GM21529 (cell line): ENCODE measurements around the gene ENTHD1.

ENCODE experiments used
- ATAC-seq: cut with Tn5 transposase; IDR thresholded peaks from one replicate; pipeline ENCODE4 v1.9.1; 2021; ENCODE audit not compliant: unreplicated experiment

The ENTHD1 gene

DNA sequence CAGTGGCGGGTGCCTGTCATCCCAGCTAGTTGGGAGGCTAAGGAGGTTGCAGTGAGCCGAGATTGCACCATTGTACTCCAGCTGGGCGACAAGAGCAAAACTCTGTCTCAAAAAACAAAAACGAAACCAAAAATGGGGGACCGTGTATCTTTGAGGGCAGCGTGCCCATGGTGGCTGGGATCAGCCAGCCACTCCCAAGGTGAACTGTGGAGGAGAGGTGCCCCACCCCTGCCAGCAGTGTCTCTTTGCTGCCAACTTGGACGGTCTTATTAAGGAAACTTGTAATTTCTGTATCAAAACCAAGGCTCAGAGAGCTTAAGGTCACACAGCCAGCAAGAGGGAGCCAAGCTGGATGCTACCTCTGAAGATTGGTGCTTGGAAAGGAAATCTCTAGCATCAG lies 175.4 kb downstream of the ENTHD1 start:
- no peak for ATAC-seq

DNA sequence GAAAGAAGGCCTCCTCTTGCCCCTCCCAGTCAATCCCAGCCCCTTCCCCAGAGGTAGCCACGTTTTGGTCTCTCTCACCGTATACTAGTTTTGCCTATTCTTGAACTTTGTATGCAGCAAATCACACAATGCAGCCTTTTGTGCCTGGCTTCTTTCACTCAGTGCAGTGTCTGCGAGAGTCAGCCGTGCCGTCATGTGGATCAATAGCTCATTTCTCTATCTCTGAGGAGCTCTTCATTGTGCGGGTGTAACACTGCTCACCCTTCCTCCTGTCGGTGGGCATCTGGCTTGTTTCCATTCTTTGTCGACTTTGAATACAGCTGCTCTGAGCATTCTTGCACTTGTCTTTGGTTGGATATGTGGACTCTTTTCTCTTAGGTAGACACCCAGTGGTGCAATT lies 176.5 kb downstream of the ENTHD1 start:
- no peak for ATAC-seq

DNA sequence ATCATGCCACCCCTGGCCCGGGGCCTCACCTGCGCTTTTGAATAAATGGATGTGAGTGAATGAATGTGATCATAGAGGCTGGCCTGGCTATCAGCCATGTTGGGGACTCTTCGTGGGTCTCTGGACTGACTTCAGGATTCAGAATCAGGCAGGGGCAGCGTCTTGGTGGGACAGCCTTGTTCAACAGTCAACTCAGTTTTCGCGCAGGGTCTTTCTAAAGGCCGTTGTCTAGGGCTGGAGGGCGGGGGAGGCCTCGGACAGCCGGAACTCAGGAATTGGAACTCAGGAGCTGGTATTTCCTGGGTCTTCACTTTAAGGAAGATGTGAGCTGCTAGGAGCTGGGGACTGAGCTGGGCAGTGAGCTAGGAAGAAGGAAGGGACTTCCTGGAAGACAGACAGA lies 177.0 kb downstream of the ENTHD1 start:
- no peak for ATAC-seq

DNA sequence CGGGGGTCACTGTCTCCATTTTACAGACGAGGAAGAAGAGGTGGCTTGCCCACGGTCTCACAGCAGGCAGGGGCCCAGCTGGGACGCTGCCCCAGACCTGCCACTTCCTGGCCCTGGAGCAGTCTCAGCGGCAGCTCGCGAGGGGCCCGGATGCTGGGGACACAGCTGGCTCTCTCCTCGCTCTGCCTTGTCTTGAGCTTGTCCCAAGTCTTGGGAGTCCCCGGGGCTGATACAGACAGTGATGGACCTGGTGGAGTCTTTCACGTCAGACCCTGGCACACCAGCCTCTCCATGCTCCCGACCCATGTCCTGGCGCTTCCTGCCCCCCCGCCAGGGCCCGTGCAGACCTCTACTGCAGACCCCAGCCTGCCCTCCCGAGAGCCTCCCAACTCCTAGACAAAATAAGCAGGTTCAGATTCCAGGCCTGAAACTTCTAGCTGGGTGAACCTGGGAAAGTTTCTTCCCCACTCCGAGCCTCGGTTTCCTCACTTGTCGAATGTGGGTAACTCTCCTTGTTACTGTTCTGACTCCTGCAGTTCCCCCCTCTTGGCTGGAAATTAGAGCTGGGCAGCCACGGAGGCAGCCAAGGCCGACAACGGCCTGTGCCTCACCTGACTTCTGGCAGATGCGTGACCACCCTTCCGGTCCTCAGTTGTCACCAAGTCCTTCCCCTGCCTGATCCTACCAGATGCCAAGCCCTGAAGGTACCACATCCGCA lies 177.6 kb downstream of the ENTHD1 start:
- ATAC-seq = no peak

DNA sequence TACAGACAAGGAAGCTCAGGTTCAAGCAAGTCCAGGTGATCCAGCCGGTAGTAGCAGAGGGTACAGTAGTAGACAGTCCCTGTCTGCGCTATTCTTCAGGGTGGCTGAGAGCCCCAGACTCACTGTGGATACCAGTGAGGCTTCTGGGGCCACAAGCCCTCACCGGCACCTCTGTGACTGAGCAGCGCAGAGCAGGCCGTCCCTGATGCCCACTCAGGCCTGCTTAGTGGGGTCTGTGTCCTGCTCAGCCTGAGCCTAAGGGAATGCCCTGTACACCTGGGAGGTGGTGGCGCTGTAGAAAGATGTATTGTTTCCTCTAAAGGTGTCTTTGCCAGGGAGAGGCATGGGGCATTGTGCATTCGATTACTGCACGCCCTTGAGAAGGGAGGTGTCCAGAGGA lies 179.2 kb downstream of the ENTHD1 start:
- no peak for ATAC-seq

DNA sequence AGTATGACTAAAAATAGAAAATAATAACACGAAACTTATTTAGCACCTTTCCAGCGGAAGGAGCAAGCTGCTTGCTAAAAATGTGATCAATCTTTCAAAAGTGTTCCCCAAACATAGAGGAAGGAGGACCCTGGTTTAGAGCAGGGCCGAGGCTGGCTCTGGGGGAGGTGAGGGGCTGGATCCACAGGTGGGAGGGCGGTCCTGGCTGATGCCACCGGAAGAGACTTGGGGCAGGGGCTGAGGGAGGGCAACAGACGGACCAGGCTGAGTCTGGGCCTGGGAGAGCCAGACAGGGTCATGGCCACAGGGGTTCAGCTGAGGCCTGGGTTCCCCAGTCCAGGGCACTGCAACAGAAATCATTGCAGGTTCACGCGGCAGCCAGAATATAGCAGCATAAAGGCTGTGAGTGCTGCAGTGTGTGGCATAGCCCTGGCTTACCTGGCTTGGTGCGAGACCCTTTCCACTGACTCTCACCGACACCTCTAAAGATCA lies 179.7 kb downstream of the ENTHD1 start:
- no peak for ATAC-seq

DNA sequence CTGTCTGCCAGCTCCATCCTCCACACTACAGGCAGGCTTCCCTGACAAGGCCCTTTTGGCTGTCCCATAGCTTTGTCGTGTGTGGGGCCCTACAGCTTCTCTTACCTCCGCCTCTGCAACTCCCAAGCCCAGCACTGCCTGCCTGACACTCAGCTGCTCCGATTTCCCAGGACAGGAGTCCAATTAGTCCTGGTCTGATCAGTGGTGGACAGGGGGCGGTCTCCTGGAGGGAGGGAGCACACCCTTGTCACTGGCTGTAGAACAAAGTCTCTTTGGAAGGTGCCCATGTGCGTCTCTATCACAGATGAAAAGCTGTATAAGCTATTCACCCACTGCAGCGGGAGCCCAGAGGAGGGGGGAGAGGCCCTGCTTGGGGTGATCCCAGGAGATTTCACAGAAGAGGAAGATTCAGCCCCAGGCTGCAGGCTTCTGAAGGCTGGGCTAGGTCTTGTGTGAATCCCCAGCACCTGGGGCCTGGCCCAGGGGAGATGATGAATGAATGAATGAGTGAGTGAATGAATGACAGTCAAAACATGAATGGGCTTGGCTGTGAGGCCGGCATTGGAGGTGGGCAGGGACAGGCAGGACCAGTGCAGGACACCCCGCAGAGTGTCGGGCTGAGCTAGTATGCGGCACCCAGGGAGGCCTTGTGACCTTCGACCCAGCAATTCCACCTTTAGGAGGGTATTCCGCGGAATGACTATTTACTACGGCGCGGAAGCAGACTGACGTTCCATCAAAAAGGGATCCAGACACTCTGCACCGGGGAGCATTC lies 180.6 kb downstream of the ENTHD1 start:
- no peak for ATAC-seq

DNA sequence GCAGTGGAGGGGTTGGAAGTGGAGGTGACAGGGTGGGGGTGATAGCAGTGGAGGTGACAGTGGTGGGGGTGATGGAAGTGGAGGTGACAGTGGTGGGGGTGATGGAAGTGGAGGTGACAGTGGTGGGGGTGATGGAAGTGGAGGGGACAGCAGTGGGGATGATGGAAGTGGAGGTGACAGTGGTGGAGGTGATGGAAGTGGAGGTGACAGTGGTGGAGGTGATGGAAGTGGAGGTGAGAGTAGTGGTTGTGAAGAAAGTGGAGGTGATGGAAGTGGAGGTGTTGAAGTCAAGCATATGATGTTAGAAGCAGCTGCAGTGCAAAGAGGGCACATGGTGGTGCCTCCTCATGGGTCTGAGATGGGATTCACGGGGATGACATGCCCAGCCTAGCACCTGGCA lies 181.5 kb downstream of the ENTHD1 start:
- no peak for ATAC-seq

DNA sequence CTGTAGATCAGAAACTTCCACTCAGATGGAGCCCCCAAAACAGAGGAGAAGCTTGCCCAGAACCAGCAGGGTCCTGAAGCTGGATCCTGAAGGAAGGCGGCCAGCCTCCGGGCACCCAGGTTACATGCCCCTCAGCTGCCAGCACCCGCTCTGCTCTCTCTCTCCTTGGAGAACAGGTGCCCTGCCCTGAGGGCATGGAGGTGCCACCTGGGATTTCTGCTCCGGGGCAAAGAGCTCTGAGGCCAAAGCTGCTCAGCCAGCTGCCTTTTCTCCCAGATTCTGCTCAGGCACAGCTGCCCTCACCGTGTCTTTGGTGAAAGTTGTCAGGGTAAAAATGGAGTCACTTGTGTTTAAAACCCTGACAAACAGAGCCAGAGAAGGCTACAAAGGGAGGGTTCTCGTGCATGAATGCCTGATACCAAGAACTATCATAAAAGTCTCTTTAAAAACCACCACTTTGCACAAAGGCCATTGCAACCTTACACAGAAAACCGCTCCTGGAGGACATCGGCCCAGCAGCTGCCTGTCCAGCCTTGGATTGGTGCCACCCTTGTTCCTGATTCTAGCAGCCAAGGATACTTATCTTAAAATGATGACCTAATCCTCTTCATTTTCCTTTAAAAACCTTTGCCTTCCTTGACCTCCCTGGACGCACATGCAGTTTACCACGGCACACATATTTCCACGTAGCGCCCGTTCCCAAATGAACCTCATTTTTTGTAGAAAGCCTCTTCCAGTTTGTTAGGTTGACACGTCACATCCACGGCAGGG lies 183.0 kb downstream of the ENTHD1 start:
- ATAC-seq = no peak

DNA sequence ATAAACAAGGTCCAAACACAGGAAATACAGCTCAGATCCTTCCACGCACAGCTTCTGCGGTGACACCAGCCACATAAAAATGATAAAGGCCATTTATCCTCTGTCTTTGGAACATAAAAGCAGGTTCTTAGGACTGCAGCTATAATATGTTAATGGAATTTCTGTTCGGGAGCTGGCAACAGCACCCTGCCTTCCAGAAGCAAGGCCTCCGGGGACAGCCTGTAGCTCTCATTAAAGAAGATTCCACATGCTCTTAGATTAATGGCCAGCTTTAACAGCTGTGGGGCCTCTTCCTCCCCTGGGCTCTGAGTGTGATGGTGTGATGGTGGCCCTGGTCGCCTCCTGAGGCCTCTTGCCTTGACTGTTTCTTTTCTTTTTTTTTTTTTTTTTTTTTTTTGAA lies 185.7 kb downstream of the ENTHD1 start:
- no peak for ATAC-seq

DNA sequence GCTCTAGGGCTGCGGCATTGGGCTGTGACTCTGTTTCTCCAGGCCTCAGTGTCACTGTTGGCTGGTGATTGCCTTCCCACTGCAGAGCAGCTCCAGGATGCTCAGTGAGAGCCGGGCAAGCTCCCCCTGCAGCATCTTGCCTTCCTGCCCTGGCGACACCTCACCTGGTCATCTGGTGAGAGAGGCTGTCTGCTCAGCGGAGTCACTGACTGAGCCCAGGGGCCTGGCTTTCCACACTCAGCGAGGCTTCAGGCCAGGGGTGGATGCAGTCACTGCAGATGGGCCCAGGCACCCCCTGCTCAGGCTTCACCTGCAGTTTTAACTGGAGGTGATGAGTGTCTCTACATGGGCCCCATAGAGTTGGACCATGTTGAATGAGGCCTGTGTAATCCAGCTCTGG lies 186.2 kb downstream of the ENTHD1 start:
- ATAC-seq = no peak

DNA sequence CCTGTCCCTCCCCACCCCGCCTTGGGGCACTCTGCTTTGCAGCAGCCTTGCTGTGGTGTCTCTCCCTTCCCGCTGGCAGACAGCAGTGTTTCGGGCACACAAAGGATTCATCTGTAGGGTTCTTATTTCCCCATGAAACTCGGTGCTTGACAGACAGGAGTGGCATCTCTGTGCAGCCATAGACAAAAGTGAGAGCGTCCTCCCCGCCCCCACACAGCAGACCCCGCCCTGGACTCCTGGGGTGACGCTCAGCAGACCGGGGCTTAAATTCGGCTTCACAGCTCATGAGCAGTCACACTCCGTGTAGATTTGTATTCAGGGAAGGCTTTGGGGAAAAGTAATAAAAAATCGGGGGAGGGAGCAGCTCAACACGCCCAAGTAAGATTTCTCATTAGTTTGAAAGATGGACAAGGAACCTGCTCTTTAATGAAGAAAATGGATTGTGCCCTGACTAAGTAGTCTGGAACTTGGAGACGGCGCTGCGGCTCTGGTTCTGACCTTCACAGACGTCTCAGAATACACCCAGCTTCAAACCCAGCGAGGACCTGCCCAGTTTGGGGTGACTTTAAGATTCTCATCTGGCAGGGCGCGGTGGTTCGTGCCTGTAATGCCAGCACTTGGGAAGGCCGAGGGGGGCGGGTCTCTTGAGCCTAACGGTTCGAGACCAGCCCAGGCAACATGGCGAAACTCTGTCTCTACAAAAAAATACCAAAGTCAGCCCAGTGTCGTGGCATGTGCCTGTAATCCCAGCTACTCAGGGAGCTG lies 187.0 kb downstream of the ENTHD1 start:
- no peak for ATAC-seq

DNA sequence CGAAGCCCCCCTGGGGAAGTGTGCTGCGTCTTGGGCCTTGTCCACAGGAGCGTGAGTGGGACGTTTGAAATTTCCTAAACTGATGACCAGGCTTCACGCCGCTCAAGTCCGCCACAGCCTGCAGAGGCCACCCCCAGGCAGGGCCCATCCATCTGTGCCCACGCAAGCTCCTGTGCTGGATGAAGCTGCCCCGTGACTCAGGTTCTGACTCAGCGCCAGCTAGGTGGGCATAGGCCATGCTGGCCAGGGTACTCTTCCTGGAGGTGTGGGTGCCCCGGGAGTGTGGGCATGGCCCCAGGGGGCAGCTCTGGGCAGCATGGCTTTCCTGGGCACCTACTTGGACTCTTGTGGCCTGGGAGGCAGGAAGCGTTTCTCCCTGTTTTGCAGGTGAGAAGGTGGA lies 188.2 kb downstream of the ENTHD1 start:
- ATAC-seq = no peak

DNA sequence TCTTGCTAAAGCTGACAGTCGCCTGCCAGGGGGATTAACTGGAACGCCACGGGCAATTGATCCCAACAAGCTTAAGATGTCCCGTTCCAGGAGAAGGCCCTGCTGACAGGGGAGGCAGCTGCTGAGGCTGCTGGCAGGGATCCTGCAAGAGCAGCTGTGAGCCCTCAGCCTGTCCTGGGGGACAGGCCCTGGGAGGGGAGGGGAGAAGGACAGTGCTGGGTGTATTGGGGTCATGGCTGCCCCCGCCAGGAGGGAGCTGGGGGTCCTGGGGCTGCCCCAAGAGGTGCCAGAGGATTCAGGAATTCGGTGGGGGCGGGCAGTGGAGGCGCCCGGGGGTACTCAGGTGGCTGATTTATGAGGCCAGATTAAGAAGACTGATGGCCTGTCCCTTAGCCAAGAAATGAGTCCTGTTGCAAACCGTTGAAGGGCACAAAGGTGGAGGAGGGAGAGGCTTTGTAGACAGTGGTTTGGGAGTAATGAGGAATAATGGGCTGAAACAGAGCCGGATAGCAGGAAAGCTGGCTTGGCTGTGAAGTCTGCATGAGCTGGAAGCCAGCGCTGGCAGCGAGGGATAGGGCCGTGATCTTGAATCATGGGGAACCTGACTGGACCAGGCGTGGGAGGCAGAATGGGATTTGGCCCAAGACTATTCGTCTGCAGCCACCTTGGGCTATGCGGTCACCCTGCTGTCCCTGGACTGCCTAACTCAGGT lies 189.5 kb downstream of the ENTHD1 start:
- ATAC-seq = no peak

DNA sequence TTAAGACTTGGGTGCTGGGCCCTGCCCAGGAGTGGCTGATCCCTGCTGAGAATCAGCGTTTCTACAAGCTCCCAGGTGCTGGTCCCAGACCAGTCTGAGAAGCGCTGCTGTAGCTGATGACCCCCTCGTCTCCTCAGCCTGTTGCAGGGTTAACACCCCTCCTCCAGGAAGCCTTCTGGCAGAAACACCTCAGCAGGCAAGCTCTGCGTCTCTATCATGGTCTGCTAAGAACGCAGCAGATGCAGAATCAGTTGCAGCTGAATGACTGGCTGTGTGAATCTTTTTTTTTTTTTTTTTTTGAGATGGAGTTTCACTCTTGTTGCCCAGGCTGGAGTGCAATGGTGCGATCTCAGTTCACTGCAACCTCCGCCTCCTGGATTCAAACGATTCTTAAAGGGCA lies 190.5 kb downstream of the ENTHD1 start:
- ATAC-seq = no peak

DNA sequence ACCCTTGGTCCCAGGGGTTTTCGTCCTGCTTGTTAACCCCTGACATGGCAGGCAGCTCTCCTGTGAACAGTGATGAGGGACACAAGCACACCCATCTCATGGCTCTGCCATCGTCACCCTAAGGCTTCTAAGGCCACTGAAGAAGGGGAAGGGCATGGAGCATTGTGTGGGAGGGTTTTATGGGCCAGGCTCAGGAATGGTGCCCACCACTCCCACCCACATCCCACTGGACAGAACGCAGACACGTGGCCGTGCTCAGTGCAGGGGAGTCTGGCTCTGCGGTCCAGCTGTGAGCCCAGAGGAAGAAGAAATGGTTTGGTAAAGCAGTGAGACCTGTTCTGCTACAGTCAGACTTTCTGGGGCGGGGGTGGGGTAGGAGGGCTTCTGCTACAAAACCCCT lies 193.0 kb downstream of the ENTHD1 start:
- ATAC-seq = no peak

DNA sequence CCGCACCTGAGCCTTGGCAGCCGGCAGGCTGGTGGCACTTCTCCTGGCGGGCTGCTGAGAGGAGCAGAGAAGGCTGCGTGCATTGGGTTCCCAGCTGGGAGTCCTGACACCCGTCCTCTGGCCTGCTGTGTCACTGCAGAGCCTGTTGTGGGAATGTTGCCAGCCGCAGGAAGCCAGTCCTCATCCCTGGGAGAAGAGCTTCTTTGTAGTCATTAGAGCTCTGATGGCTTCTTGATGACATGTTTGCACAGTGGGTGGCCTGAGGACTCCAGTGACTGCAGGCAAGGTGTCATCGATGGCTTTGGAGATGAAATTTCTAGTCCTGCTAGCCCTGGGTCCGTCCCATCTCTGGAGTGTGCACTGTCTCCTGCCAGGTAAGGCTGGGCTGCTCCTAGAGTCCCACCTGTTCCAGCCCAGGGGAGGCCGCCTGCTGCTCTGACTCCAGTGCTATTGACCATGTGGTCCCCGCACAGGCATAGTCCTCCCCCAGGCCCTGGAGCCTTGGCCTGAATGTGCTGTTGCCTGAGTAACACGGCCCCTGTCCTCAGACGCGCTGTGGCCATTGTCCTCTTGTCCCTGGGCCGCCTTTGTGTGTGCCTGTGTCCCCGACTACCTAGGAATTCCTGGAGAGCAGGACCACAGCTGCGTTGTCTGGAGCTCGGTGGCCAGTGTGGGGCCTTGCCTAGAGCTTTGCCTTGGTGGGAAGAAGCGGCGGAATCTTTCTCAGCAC lies 193.8 kb downstream of the ENTHD1 start:
- no peak for ATAC-seq

DNA sequence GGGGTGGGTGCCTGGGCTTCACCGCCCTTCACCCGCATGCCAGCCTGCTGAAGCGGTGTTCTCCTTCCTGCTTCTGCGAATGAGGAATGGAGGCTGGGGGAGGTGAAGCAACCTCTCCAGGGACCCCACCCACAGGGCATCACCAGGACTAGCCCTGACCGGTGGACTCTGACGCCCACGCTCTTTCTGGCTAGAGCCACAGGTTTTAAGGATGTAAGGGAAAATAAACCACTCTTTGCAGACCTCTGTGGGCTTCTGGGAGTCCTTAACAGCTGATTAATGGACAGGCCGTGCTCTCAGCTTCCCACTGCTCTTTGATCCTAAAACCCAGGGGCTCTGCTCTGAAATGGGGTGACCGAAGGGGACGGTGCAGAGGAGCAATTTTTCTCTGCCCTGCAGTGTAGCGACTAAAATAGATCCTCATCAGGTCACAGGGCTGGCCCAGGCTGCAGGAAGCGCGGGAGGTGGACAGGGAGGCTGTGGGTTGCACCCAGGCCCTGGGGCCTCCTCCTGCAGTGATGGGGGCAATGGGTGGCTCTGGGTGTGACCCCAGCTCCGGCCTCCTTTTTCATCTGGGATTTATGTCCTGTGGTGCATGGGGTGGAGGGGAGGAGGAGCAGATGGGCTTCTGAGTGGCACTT lies 195.7 kb downstream of the ENTHD1 start:
- ATAC-seq = no peak

DNA sequence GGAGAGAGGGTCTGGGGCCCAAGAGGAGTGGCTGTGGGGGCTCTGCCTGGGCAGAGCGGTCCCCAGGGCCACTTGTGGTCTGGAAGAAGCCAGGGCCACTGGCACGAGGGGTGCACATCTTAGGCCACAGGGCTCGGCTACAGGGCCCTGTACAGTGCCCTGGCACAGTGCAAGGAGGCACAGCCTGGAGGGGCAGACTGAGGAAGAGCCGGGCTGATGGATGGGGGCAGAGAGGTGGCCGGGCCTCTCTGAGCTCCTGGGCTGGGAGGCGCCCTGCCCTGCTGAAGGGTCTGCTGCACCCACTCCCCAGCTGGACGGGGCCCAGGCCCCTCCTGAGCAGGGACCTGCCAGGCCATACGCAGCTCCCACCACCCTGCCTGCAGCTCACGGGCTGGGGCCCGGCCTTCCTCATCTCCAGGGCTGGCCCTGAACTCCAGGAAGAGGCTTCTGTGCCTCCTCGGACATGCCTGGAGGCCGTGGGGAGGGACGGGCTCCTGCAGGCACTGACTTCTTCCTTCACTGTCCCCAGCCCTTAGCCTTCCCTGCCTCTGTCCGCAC lies 199.5 kb downstream of the ENTHD1 start:
- no peak for ATAC-seq
